SH-SY5Y (cell line): ENCODE measurements around the gene MTR.
A peak's percentile ranks its signal among the peaks of the same experiment; 100 is the strongest.

Experiments used
- GATA2 ChIP-seq: IDR thresholded peaks from 2 replicates; pipeline ENCODE4 v1.6.1; 2011; ENCODE audit warnings: mild to moderate bottlenecking, low read depth, low read length
- GATA3 ChIP-seq: IDR thresholded peaks from 2 replicates; pipeline ENCODE4 v1.6.1; 2011; ENCODE audit warnings: low read depth, mild to moderate bottlenecking, low read length, moderate library complexity

Gene MTR

GRCh38 chr1:236835491-236835890 lies 40.4 kb downstream of the MTR start:
- TF ChIP-seq GATA2 (no peak), GATA3 (no peak)

GRCh38 chr1:236836157-236836556 lies 41.1 kb downstream of the MTR start:
- TF ChIP-seq GATA2 = no peak
- TF ChIP-seq GATA3 = no peak

GRCh38 chr1:236837115-236837514 lies 42.0 kb downstream of the MTR start:
- TF ChIP-seq GATA2 = no peak
- TF ChIP-seq GATA3 = no peak

GRCh38 chr1:236837897-236838296 lies 42.8 kb downstream of the MTR start:
- TF ChIP-seq GATA3 (no peak), GATA2 (no peak)

GRCh38 chr1:236841341-236841740 lies 46.2 kb downstream of the MTR start:
- TF ChIP-seq GATA3 (no peak), GATA2 (no peak)

- peak; percentile 99 for TF ChIP-seq GATA2
- TF ChIP-seq GATA3 = peak; percentile 97
These were observed 49.6 kb downstream of the MTR start for GRCh38 chr1:236844499-236845271.

- TF ChIP-seq GATA2 (no peak), GATA3 (no peak)
These were observed 50.7 kb downstream of the MTR start for GRCh38 chr1:236845830-236846229.

GRCh38 chr1:236848274-236848923 lies 53.3 kb downstream of the MTR start:
- TF ChIP-seq GATA3 = no peak
- no peak for TF ChIP-seq GATA2

- no peak for TF ChIP-seq GATA2
- no peak for TF ChIP-seq GATA3
These were observed 55.2 kb downstream of the MTR start for GRCh38 chr1:236850077-236850979.

- no peak for TF ChIP-seq GATA2
- no peak for TF ChIP-seq GATA3
These were observed 56.8 kb downstream of the MTR start for GRCh38 chr1:236851871-236852270.

- TF ChIP-seq GATA3 = no peak
- TF ChIP-seq GATA2 = no peak
These were observed 59.0 kb downstream of the MTR start for GRCh38 chr1:236853921-236854604.

- TF ChIP-seq GATA2 = no peak
- TF ChIP-seq GATA3 = no peak
These were observed 59.5 kb downstream of the MTR start for GRCh38 chr1:236854605-236854983.

- TF ChIP-seq GATA2 (no peak), GATA3 (no peak)
These were observed 63.1 kb downstream of the MTR start for GRCh38 chr1:236858165-236858564.

- no peak for TF ChIP-seq GATA3
- TF ChIP-seq GATA2 = no peak
These were observed 65.0 kb downstream of the MTR start for GRCh38 chr1:236860101-236860500.

GRCh38 chr1:236860674-236861073 lies 65.6 kb downstream of the MTR start:
- TF ChIP-seq GATA3 = no peak
- no peak for TF ChIP-seq GATA2
